GM18520 (cell line): Measurements from ENCODE around the gene DENND1A.
"Not testable (repeated sequence)": the region's sequence is repeated elsewhere in the genome, so short reads cannot be mapped to it uniquely, and the experiment has no call there.

Experiments used
- ATAC-seq: cut with Tn5 transposase; IDR thresholded peaks from one replicate; pipeline ENCODE4 v1.9.1; 2021; ENCODE audit not compliant: unreplicated experiment

Gene DENND1A

GRCh38 chr9:123739902-123740301 is 190.0 kb downstream of the DENND1A start:
- no peak for ATAC-seq

- no peak for ATAC-seq
Measured at GRCh38 chr9:123739387-123739786, 190.5 kb downstream of the DENND1A start.

DNA sequence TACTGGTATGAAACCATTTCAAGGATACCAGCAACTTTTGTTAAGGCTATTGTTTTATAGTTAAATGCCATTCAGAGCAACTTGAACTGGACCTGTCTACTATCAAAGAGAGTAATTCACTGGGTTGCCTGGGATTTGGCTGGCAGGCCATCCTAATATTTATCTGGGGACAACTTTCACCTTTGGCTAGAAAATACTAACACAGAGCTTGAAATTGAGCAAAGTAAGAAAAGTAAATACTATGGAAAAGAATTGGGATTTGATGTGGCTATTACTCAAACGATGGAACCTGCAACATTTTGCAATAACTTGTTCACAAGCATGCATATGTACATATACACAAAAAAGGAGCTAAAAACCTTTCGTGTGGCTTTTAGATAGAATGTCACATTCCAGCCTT is 191.3 kb downstream of the DENND1A start:
- ATAC-seq: no peak

- no peak for ATAC-seq
Measured at GRCh38 chr9:123735376-123735775, 194.6 kb downstream of the DENND1A start.

- not testable (repeated sequence) for ATAC-seq
Measured at GRCh38 chr9:123728571-123728970, 201.4 kb downstream of the DENND1A start.

- ATAC-seq: no peak
Measured at GRCh38 chr9:123727332-123727731, 202.6 kb downstream of the DENND1A start.

GRCh38 chr9:123725389-123725788 is 204.5 kb downstream of the DENND1A start:
- no peak for ATAC-seq

DNA sequence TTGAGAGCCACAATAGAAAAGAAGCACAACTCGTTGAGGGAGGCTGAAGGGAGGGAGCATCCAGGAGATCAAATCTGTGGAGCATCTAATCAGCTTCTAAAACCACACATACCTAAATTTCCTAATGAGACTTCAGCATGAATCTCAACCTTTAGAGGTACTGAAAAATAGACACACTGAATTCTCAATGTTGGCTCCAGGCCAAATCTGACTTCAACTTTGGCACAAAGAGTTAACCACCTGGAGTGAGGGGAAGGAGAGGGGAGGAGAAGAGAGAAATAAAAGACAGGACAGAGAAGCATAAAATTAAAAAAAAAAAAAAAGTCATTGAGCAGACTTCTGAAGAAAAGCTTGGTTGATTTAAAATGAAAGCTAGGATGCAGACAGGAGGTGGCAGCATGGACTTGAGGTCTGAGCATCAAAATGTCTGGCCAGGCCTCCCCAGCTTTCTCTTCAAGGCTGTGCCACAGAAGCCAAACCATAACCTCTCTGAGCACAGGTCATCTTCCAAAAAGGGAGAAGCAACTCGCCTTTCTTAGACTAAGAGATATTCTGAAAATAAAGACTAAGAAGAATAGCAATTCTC is 205.6 kb downstream of the DENND1A start:
- ATAC-seq: no peak

GRCh38 chr9:123723135-123723875 is 206.6 kb downstream of the DENND1A start:
- ATAC-seq: no peak

- no peak for ATAC-seq
Measured at GRCh38 chr9:123722378-123722777, 207.5 kb downstream of the DENND1A start.

- no peak for ATAC-seq
Measured at GRCh38 chr9:123718188-123718587, 211.7 kb downstream of the DENND1A start.

- no peak for ATAC-seq
Measured at GRCh38 chr9:123717581-123718175, 212.2 kb downstream of the DENND1A start.

GRCh38 chr9:123716339-123716945 is 213.5 kb downstream of the DENND1A start:
- ATAC-seq: no peak

DNA sequence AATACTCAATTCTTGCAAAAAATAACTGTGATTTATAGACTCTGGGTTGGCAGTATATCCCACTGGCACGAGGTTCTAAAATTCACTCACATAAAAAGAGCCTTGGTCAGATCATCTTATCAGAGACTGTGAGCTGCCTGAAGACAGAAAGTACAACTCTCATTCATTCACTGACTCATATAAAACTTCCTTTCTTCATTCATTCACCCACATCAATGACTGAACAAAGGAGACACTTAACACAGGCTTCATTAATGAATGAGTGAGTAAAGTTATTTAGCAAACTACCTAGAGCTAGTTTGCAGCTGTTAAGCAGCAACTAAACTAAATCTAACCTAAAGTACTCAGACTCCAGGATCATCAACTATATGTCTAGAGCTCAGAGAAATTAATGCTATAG is 214.7 kb downstream of the DENND1A start:
- ATAC-seq: no peak

DNA sequence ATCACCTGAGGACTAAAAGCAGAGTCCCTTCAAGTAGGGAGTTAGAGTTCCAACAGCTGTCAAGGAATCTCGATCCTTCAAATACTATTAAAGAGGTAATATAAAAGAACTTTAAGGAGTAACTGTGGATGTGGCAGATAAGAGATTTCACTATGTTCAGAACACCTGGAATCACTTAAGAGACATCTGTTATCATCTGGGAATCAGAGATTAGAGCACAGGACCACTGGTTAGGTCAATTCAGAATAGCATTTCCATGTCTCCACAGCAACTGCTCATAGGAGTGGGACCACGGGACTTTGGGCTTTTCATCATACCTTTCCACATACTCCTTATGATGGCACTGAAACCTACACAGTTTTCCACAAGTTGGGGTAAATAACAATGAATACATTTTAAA is 216.6 kb downstream of the DENND1A start:
- no peak for ATAC-seq

GRCh38 chr9:123712399-123712798 is 217.5 kb downstream of the DENND1A start:
- no peak for ATAC-seq

DNA sequence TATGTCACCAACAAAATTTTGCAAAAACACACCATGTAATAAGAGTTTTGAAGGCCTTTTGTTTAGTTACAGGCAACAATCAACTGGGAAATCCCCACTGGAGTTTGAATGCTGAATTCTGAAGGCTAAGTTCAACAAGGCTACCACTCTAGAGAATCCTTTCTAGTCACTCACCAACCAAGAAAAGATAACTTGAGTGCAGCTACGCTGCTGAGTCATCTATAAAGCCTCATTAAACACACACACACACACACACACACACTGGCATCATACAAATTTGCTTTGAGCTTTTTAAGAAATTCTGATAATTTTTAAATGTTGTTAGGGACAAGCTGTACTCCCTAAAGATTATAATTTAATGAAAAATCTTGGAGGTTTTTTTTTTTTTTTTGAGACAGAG is 219.6 kb downstream of the DENND1A start:
- ATAC-seq: no peak

DNA sequence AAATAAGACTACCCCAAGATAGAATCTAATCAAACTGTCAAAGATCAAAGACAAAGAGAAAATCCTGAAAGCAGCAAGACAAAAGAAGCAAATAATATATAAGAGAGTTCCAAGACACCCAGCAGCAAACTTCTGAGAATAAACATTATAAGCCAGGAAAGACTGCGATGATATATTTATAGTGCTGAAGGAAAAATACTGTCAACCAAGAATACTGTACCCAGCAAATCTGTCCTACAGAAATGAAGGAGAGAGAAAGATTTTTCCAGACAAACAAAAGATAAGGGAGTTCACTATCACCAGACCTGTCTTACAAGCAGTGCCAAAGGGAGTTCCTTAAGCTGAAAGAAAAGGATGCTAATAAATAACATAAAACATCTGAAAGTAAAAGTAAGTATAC is 227.4 kb downstream of the DENND1A start:
- no peak for ATAC-seq

- no peak for ATAC-seq
Measured at GRCh38 chr9:123697686-123698085, 232.2 kb downstream of the DENND1A start.

GRCh38 chr9:123696476-123696875 is 233.4 kb downstream of the DENND1A start:
- ATAC-seq: no peak

GRCh38 chr9:123695386-123695785 is 234.5 kb downstream of the DENND1A start:
- ATAC-seq: no peak

GRCh38 chr9:123691765-123692303 is 238.1 kb downstream of the DENND1A start:
- no peak for ATAC-seq
